SK-N-MC (cell line): Measurements from ENCODE around the gene ENAM.

Source experiments
- DNase-seq: peaks from one replicate; pipeline ENCODE4 v3.0.0-alpha.2; 2011; ENCODE audit warnings: low read depth, low spot score
- H3K27ac ChIP-seq: fragments of 200-600 bp; sonication (generic); 2 replicates; pipeline ENCODE4 v1.5.1; 2016; ENCODE audit warnings: mixed run types
- H3K36me3 ChIP-seq: fragments of 200-600 bp; sonication (generic); 2 replicates; pipeline ENCODE4 v1.6.1; 2017; ENCODE audit warnings: antibody characterized with exemption, low read length, mixed read lengths; ENCODE audit not compliant: insufficient read depth
- H3K4me3 ChIP-seq: fragments of 200-600 bp; sonication (generic); 2 replicates; pipeline ENCODE4 v1.5.1; 2016
- H3K9ac ChIP-seq: fragments of 200-600 bp; sonication (generic); 2 replicates; pipeline ENCODE4 v1.8.0; 2017; ENCODE audit warnings: mixed run types, mixed read lengths; ENCODE audit not compliant: insufficient read length
- H3K9me3 ChIP-seq: fragments of 200-600 bp; sonication (generic); 2 replicates; pipeline ENCODE4 v1.6.1; 2017; ENCODE audit warnings: low read depth, mild to moderate bottlenecking, antibody characterized with exemption, low read length, moderate library complexity, mixed read lengths
- EZH2 ChIP-seq: fragments of 200-600 bp; sonication (generic); IDR thresholded peaks from one replicate; pipeline ENCODE4 v1.6.1; 2017; ENCODE audit warnings: antibody characterized with exemption
- FOXP2 ChIP-seq: optimal IDR thresholded peaks from 2 replicates; pipeline ENCODE3; 2011; ENCODE audit warnings: mild to moderate bottlenecking, moderate library complexity; ENCODE audit not compliant: insufficient read depth; ENCODE audit errors: extremely low read length, control extremely low read depth
- POLR2AphosphoS5 ChIP-seq: IDR thresholded peaks from 2 replicates; pipeline ENCODE4 v1.6.1; 2012; ENCODE audit warnings: mild to moderate bottlenecking, low read depth, low read length, borderline replicate concordance

The ENAM gene

GRCh38 chr4:70628444-70628843 is at the start of gene ENAM:
ENAM (plus strand) TSS chr4:70628744; CDS start chr4:70629501, 757 bp downstream.
- Histone ChIP-seq H3K27ac (no peak within 1 kb of the TSS), H3K9me3 (no peaks in the 10 kb centered on the region), H3K9ac (no peak within 1 kb of the TSS), H3K4me3 (no peak within 1 kb of the TSS), H3K36me3 (no peaks in the 10 kb centered on the region)
- TF ChIP-seq FOXP2 (no peak), POLR2AphosphoS5 (no peak), EZH2 (no peak)
- DNase-seq: no peak

GRCh38 chr4:70581980-70582379 is 46.6 kb upstream of the ENAM start:
- no peak for DNase-seq
- no peaks in the 10 kb centered on the region for H3K9me3 ChIP-seq
- TF ChIP-seq EZH2 (no peak), FOXP2 (no peak), POLR2AphosphoS5 (no peak)
- H3K36me3 ChIP-seq: no peaks in the 10 kb centered on the region
- no peak overlapping the region for H3K9ac ChIP-seq
- no peak overlapping the region for H3K4me3 ChIP-seq
- no peak overlapping the region for H3K27ac ChIP-seq

DNA sequence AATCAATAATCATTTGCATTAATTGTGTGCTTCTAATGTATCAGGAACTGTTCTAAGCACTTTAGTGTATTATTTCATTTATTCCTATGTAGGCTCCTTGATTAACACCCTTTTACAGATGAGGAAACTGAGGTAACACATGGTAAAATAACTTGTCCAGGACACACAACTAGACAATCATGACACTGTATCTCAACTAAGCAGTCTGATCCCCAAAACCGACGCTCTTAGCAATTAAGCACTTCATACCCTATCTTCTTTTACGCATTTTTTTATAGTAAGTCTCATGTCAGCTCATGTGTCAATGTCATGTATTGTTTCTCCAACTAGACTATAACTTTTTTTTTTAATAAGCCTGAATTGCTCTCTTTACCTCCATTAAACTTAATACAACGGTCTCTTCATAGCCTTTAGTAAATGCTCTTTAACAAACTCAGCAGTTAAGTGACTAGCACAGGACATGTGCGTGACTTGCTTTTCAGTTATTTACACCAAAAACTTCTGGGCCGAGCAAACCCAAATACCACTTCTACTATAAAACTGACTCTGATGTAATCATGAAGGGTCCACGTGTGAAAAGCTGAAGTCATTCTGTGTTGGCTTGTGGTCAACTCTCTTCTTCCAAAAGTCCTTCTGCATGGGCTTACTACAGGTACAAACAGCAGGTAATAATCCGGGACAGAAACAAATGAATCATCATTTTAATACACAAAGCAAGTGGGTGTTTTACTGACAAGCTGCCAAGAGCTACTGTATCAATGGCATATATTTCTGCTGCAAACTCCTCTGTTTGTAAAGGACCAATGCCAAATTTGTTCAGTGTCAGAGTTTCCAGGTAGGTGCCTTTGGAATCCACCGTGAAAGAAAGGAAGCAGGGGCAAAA is 44.4 kb upstream of the ENAM start:
- H3K9me3 ChIP-seq: no peaks in the 10 kb centered on the region
- H3K4me3 ChIP-seq: no peak overlapping the region
- no peak overlapping the region for H3K27ac ChIP-seq
- DNase-seq: no peak
- H3K36me3 ChIP-seq: no peaks in the 10 kb centered on the region
- H3K9ac ChIP-seq: no peak overlapping the region
- no peak for TF ChIP-seq EZH2
- TF ChIP-seq POLR2AphosphoS5: no peak
- no peak for TF ChIP-seq FOXP2

DNA sequence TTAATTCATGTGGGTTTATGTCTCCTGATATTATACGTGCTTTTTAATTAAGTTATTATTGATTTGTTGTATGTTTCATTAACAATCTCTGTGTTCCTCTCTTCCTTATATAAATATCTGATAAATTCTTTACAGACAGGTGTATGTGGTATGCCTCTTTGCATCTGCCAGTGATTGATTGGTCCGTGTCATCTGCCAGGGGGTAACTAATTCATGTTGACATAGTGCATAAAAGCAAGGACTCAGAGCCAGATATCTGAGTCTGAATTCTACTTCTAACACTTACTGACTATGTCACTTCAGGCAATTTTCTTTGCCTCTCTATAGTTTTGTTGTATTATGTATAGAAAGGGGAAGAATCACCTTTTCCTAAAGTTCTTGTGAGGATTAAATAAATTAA is 41.7 kb upstream of the ENAM start:
- Histone ChIP-seq H3K9me3 (no peaks in the 10 kb centered on the region), H3K9ac (no peak overlapping the region), H3K36me3 (no peaks in the 10 kb centered on the region), H3K4me3 (no peak overlapping the region), H3K27ac (no peak overlapping the region)
- no peak for TF ChIP-seq EZH2
- TF ChIP-seq FOXP2: no peak
- DNase-seq: no peak

DNA sequence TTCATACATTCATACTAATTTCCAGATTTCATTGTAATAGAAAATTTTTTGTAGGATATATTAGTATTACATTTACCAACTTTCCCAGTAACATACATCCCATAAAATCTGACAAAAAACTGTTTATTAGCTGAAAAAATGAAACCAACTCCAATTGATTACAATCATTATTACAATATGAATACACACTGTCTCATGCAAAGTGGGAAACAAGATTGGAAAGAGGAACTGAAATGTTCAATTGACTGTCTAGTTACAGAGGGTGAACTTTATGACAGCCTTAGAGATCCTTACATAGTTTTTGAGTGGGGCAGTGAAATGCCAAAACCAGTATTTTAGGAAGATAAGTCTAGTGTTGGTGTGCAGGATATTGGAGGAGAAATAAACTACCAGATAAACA is 38.8 kb upstream of the ENAM start:
- no peaks in the 10 kb centered on the region for H3K9me3 ChIP-seq
- no peak overlapping the region for H3K4me3 ChIP-seq
- DNase-seq: no peak
- H3K36me3 ChIP-seq: no peaks in the 10 kb centered on the region
- TF ChIP-seq POLR2AphosphoS5: no peak
- no peak for TF ChIP-seq EZH2
- no peak for TF ChIP-seq FOXP2
- H3K27ac ChIP-seq: no peak overlapping the region
- no peak overlapping the region for H3K9ac ChIP-seq

GRCh38 chr4:70591955-70592582 is 36.5 kb upstream of the ENAM start, which contains the start of gene AMBN:
AMBN (plus strand) TSS chr4:70592256; CDS start chr4:70592359, 103 bp downstream.
- Histone ChIP-seq H3K27ac (peak within 1 kb of the TSS; percentile 19; the same call in 1 of the 2 replicates), H3K9ac (no peak within 1 kb of the TSS), H3K36me3 (no peaks in the 10 kb centered on the region), H3K4me3 (peak within 1 kb of the TSS; percentile 25; the same call in 1 of the 2 replicates), H3K9me3 (no peaks in the 10 kb centered on the region)
- peak; percentile 28; the same call in 1 of the 2 replicates for TF ChIP-seq POLR2AphosphoS5
- no peak for TF ChIP-seq FOXP2
- DNase-seq: no peak

GRCh38 chr4:70594196-70594595 is 34.3 kb upstream of the ENAM start:
- no peak for TF ChIP-seq FOXP2
- no peak for TF ChIP-seq POLR2AphosphoS5
- TF ChIP-seq EZH2: no peak
- Histone ChIP-seq H3K4me3 (no peak overlapping the region), H3K27ac (no peak overlapping the region), H3K9me3 (no peaks in the 10 kb centered on the region), H3K9ac (no peak overlapping the region), H3K36me3 (no peaks in the 10 kb centered on the region)
- DNase-seq: no peak

DNA sequence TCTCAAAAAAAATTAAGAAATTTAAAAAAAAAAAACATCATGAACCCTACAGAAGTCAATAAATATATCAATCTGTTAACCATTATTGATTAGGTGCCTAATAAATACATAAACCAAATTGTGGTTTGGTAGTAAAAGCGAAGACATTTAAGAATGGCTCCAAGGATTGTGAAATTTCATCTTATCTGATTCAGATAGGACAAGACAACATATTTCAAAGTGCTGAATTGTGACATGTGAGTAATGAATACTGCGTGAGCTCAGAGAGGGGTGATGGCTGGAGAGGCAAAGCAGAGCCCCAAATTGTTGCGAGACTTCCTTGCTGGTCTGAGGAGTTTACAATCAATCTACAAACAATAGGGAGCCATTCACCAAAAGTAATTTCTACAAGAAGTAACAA is 28.2 kb upstream of the ENAM start:
- DNase-seq: no peak

GRCh38 chr4:70600977-70601376 is 27.6 kb upstream of the ENAM start:
- Histone ChIP-seq H3K9ac (no peak overlapping the region), H3K27ac (no peak overlapping the region), H3K36me3 (no peaks in the 10 kb centered on the region), H3K4me3 (no peak overlapping the region), H3K9me3 (no peaks in the 10 kb centered on the region)
- DNase-seq: no peak
- TF ChIP-seq FOXP2 (no peak), EZH2 (no peak), POLR2AphosphoS5 (no peak)

More for the DNA sequence above, 28.2 kb upstream of the ENAM start:
- H3K9me3 ChIP-seq: no peaks in the 10 kb centered on the region
- TF ChIP-seq EZH2 (no peak), POLR2AphosphoS5 (no peak)
- H3K27ac ChIP-seq: no peak overlapping the region
- H3K36me3 ChIP-seq: no peaks in the 10 kb centered on the region
- H3K4me3 ChIP-seq: no peak overlapping the region
- H3K9ac ChIP-seq: no peak overlapping the region
